ENCODE results near the gene NAA80. TPM values are rescaled to one million over a fixed set of nuclear protein-coding genes. Genes with fewer than 3 reads are reported as not detected.
A peak's percentile ranks its signal among the peaks of the same experiment; 100 is the strongest.

Gene NAA80
- total and polyA plus RNA-seq, 2 of the 8 experiments (the other 6 are each of a cell fraction or from before 2014, with no cell fraction given), result 11.3 to 16.7 TPM

GRCh38 chr3:50275996-50276761, 23.0 kb downstream of the NAA80 start (continued):
- TF ChIP-seq RNF2 (IDR thresholded peaks at IDR 0.05; ENCODE audit: borderline replicate concordance, low read depth, low read length, missing control alignments, poor library complexity, severe bottlenecking), result no peak
- peak; percentile 63; the same call in 1 of the 2 replicates for TF ChIP-seq RBBP5 (IDR thresholded peaks at IDR 0.05; ENCODE audit: borderline replicate concordance, low read depth, low read length)
- peak; percentile 95 for TF ChIP-seq KDM4A (IDR thresholded peaks at IDR 0.05; ENCODE audit: low read depth, low read length, severe bottlenecking)

Measured in H1 (cell line).